Kidney capillary endothelial cell (primary cell): Measurements from ENCODE around the gene ADD1.
A peak's percentile ranks its signal among the peaks of the same experiment; 100 is the strongest.

Experiments used
- DNase-seq: peaks from one replicate; pipeline ENCODE4 v3.0.0-alpha.2; 2018; ENCODE audit warnings: low spot score

ADD1 gene

GRCh38 chr4:2843263-2843940 is at the start of gene ADD1:
Gene ADD1, plus strand, starts transcription at chr4:2843844. Its CDS starts 32,072 bp downstream, at chr4:2875916.
- peak; percentile 84 for DNase-seq

DNA sequence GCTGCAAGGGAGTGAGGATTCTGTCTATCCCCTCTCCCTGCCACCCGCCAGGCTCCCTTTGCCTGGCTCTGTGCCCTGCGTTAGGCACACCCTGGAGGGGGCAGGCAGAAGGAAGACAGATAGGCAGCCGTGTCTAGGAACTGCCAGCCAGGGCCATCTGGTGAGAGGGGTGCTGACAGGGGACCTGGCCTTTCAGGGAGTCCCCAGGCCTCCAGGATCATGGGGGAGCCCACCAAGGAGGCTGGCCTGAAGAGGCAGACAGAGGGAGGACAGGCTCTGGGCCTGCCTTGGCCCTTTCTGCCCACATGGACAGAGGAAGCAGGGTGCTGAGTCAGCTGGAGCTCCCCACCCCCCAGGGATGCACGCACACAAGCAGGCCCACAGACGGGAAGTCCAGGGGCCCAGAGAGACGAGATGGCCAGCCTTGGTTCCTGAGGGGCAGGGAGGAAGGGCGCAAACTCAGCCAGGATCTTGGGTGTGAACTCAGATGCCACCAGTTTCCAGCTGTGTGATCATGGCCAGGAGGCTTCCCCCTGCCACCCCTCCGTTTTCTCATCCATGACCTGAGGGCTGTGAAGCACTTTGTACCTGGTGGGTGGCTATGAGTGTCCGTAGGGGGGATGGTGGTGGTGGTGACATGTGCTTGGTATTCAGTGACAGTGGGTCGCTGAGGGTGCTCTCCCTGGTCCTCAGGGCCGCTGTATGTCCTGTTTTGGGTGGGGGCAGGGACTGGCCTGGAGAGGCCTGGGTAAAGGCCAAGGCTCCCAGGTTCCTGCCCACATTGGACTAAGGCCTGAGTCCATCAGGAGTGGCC is 49.0 kb upstream of the ADD1 start:
- DNase-seq = peak; percentile 84

DNA sequence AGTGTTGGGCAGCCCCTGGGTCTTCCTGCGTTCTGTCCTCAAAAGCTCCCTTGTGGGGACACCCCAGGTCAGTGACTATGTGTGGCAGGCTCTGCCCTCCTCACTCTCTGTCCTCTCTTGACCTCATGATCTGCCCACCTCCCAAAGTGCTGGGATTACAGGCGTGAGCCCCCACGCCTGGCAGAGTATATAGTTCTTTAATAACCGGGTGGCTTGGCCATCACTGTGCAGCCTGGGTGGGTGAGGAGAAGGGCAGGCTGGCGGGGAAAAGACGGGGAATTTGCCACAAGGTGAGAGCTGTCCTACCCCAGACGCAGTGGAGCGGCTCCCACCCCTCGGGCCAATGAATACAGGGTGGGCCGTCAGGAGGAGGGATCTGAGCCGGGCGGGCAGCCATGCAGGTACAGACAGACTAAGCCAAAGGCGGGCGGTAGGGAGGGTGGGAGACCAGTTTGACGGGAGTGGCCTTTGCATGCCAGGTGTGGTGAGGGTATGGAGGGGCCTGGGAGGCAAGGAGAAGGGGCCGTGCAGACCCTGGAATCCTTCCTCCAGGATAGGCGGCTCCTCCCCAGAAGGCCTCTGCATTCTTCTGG is 48.2 kb upstream of the ADD1 start:
- no peak for DNase-seq

DNA sequence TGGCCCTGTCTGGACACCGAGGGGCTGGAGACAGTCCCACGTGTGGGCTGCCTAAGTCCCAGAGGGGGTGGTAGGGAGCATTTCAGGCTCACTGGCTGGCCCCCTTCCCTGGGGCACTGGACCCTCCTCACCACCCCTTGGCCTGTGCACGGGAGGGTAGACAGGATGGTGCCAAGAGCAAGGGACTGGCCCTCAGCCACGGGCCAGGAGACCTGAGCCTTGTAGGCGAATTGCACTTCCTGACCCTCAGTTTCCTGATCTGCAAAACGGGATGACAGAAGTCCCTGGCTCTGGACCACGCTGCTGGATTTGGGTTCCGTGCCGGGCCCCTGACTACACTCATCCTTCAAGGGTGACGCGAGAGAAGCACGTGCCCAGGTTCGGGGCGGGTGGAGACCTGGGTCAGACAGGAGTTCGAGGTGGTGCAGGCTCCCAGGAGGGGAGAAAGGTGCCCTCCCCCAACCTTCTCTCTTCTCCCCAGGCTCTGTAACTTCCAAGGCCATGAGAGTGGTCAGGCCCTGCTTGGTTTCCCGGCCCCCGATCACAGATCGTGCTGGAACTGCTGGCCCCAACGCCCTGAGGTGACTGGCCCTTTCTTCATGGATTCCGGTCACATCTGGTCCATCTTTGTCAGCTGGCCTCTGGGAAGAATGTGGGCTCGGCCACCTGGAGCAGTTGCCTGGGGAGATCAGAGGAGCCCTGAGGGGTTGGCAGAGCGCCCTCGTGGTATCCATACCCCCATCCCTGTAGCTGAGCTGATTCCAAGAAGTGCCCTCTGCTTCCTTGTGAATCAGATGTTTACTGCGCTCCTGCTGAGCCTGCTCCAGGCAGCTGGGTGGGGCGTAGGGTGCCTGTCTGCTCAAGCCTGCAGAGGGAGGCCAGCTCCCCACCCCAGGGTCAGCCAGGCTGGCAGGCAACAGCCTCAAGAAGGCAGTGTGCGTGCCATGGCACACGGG is 47.5 kb upstream of the ADD1 start:
- no peak for DNase-seq

- DNase-seq = no peak
Observed at GRCh38 chr4:2796849-2797544, 46.6 kb upstream of the ADD1 start.

DNA sequence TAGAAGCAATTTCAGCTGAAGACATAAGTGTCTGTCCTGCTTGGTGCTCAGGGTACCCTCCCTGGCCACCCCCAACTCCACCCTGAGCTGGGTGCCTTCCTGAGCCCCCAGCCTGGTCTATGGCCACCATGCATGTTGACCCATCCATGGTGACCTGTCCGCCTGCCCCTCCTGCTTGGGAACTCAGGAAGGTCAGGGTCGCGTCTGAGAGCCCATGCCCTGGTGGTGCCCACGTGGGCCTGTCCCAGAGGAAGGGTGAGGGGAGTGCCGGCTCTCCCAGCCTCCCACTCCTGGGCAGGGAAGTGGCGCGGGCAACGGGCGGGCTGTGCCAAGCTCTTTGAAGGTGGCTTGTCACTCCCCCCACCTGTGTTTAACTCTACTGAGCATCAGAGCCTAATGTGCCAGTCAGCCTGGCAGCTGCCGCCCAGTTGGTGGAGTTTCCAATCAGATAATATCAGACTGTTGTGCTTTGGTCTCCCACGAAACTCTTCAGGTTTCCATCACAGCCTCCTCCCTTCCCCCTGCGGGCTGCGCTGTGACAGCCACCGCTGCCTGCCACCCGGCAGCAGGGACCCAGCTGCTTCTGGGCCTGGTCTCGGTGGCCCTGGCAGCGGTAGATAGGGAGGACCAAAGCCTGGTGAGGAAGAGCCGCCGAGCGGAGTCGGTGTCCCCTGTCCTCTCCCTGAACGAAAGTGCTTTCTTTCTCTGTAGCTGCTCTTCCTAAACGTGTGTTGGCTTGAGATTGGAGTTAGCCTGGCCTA is 45.9 kb upstream of the ADD1 start:
- DNase-seq = no peak

- DNase-seq = peak; percentile 72
Observed at GRCh38 chr4:2798399-2799223, 45.0 kb upstream of the ADD1 start.

DNA sequence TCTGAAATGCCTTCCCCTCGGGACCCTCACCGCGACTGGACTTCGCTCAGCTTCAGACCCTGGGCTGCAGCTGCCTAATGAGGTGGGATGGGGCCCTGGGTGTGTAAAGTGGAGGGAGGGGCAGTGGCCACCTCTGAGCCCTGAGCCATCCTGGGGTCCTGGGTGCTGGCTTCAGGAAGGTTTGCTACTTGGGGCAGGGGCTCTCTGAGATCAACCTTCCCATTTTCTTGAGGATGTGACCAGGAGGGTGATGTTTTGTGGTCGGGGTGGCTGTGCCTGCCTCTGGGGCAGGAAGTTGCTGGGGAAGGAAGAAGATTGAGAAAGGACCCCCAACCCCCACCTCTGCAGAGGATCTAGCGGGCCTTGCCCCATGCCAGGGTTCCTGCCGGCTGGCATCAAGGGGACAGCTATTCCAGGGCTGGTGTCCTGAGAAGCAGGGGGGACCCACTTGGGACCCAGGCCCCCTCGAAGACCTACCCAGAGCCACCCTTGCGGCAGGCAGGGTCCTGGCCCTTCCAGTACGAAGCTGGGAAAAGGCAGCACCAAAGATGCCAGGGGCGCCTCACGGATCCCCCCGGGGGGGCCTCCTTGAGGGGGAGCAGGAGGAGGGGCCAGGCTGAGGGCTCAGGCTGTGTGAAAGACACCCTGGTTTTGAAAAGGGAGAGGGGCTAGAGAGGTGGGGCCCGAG is 44.3 kb upstream of the ADD1 start:
- DNase-seq = no peak

GRCh38 chr4:2799971-2800690 is 43.5 kb upstream of the ADD1 start:
- DNase-seq = no peak

- no peak for DNase-seq
Observed at GRCh38 chr4:2800691-2801596, 42.7 kb upstream of the ADD1 start.

DNA sequence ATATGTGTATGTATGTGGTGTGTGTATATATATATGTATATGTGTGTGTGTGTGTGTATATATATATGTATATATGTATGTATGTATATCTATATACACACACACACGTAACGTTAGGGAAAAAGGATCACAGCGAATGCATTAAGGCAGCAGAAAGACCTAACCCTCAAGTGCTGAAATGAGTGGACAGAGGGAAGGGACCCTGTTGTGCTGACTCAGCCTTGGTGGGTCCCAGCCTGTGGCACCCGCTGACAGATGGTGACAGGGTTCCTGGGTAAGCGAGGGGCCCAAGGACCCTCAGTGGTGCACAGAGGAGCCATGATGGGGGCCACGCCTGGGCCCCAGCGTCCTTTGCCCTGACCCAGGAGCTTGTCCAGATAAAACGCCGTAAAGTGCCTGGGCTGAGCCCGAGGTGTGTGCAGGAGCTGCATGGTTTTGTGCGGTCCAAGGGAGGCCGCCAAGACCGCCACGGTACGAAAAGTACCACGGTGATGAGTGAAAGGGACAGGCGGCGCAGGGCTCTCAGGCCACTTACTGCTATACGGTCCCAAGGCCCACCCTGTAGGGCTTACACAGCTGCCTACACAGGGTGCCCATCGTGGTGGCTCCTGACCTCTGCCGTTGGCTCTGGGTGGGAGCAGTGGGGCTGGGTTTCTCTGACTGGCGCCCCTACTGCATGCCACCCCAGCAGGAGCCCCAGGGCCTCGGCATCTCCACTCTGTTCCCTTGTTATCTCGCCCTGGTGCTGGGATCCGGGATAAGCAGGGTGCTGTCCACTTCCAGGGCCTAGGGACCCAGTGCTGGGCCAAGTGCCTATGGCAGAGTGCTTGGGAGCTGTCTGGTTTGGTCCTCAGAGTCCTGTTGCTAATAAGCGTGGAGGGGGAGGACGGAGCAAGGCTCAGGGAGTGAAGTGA is 40.8 kb upstream of the ADD1 start:
- no peak for DNase-seq

GRCh38 chr4:2803624-2804448 is 39.8 kb upstream of the ADD1 start:
- DNase-seq = no peak

- DNase-seq = no peak
Observed at GRCh38 chr4:2804449-2804972, 39.1 kb upstream of the ADD1 start.

- no peak for DNase-seq
Observed at GRCh38 chr4:2804973-2805501, 38.6 kb upstream of the ADD1 start.
